ENCODE results near the gene EHMT1. TPM values are rescaled to one million over a fixed set of nuclear protein-coding genes. Genes with fewer than 3 reads are reported as not detected.
"Not testable (repeated sequence)": the region's sequence is repeated elsewhere in the genome, so short reads cannot be mapped to it uniquely, and the experiment has no call there.

The EHMT1 gene
- polyA plus RNA-seq, 2 of the 4 experiments (the other 2 are of a cell fraction) = 41.3 to 48.0 TPM

GRCh38 chr9:137734181-137734580, 115.4 kb downstream of the EHMT1 start:
- DNase-seq (ENCODE audit: low read depth in 1 of 2, low spot score in 1 of 2) (no peak), FAIRE-seq (no peak), ATAC-seq (no peak)
- 93% methylated on average over 2 of the region's 2 CpGs for WGBS (ENCODE audit: missing lambda C conversion rate)
- no peaks in the 10 kb centered on the region for H3K4me1 ChIP-seq
- H3K27ac ChIP-seq = no peak overlapping the region
- POLR2A ChIA-PET = no interaction called here
- no peak overlapping the region for H3K4me2 ChIP-seq
- no peak for TF ChIP-seq MYC (IDR thresholded peaks at IDR 0.05; ENCODE audit: borderline replicate concordance, low read length)
- TF ChIP-seq, protein P1, sequence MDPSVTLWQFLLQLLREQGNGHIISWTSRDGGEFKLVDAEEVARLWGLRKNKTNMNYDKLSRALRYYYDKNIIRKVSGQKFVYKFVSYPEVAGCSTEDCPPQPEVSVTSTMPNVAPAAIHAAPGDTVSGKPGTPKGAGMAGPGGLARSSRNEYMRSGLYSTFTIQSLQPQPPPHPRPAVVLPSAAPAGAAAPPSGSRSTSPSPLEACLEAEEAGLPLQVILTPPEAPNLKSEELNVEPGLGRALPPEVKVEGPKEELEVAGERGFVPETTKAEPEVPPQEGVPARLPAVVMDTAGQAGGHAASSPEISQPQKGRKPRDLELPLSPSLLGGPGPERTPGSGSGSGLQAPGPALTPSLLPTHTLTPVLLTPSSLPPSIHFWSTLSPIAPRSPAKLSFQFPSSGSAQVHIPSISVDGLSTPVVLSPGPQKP (IDR thresholded peaks at IDR 0.05; ENCODE audit: low read depth, low read length) = no peak
- TF ChIP-seq, protein P2, sequence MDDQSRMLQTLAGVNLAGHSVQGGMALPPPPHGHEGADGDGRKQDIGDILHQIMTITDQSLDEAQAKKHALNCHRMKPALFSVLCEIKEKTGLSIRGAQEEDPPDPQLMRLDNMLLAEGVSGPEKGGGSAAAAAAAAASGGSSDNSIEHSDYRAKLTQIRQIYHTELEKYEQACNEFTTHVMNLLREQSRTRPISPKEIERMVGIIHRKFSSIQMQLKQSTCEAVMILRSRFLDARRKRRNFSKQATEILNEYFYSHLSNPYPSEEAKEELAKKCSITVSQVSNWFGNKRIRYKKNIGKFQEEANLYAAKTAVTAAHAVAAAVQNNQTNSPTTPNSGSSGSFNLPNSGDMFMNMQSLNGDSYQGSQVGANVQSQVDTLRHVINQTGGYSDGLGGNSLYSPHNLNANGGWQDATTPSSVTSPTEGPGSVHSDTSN (IDR thresholded peaks at IDR 0.05) = no peak
- TF ChIP-seq BCL3 (IDR thresholded peaks at IDR 0.05) = no peak
- no peak for TF ChIP-seq SREBF2 (IDR thresholded peaks at IDR 0.05)
- TF ChIP-seq ZNF302 (CRISPR knock-in tag; IDR thresholded peaks at IDR 0.05) = no peak
- TF ChIP-seq MAX (IDR thresholded peaks at IDR 0.05) = no peak
- TF ChIP-seq POLR2A (IDR thresholded peaks at IDR 0.05; ENCODE audit: low read length) = no peak
- TF ChIP-seq MAFK (IDR thresholded peaks at IDR 0.05; ENCODE audit: partially characterized antibody) = no peak
- TF ChIP-seq NR3C1 (IDR thresholded peaks at IDR 0.05) = no peak
- TF ChIP-seq HDAC2 (IDR thresholded peaks at IDR 0.05) = no peak
- no peak for TF ChIP-seq JUNB (IDR thresholded peaks at IDR 0.05)
- TF ChIP-seq HEYL (CRISPR knock-in tag; IDR thresholded peaks at IDR 0.05) = no peak
- peaks cover 28% of the 10 kb centered on the region for H3K9me3 ChIP-seq
- no peak overlapping the region for H3K4me3 ChIP-seq
- CTCF ChIA-PET = interaction anchor here (1.0 to 2.3 kb wide), 3 partner anchors 9 to 61 kb away, joined by 3 to 7 read pairs (median 3); no protein-coding TSS in a partner anchor

DNA sequence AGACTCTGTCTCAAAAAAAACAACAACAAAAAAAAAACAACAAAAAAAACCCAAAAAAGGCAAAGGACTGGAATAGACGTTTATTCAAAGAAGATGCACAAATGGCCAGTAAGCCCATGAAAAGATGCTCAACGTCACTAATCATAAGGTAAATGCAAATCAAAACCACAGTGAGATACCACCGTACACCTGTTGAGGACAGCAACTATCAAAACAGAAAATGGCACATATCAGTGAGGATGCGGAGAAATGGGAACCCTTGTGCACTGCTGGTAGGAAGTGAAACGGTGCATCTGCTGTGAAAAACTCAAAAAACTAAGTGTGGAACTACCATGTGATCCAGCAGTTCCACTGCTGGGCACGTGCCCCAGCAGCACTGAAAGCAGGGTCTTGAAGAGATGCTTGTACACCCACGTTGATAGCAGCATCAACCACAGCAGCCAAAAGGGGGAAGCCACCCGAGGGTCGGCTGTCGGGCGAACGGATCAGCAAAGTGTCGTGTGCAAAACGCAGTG, 119.4 kb downstream of the EHMT1 start:
- H3K27ac ChIP-seq; ATAC-seq; H3K4me1 ChIP-seq; DNase-seq (ENCODE audit: low read depth in 1 of 2, low spot score in 1 of 2); CTCF ChIA-PET; POLR2A ChIA-PET; H3K4me3 ChIP-seq; H3K4me2 ChIP-seq; FAIRE-seq: not testable (repeated sequence)
- H3K9me3 ChIP-seq = peaks cover 17% of the 10 kb centered on the region
- 92% methylated on average over 7 of the region's 14 CpGs for WGBS (ENCODE audit: missing lambda C conversion rate)

GRCh38 chr9:137738703-137739102, 119.9 kb downstream of the EHMT1 start:
- H3K9me3 ChIP-seq = peaks cover 12% of the 10 kb centered on the region
- no peaks in the 10 kb centered on the region for H3K4me1 ChIP-seq
- DNase-seq (ENCODE audit: low read depth in 1 of 2, low spot score in 1 of 2) (no peak), FAIRE-seq (no peak), ATAC-seq (no peak)
- POLR2A ChIA-PET = no interaction called here
- no peak for TF ChIP-seq MAX (IDR thresholded peaks at IDR 0.05)
- no peak for TF ChIP-seq ZFP36 (IDR thresholded peaks at IDR 0.05; ENCODE audit: borderline replicate concordance, partially characterized antibody)
- TF ChIP-seq CHD2 (IDR thresholded peaks at IDR 0.05; ENCODE audit: low read length, partially characterized antibody) = no peak
- 91% methylated on average over 10 of the region's 11 CpGs for WGBS (ENCODE audit: missing lambda C conversion rate)
- CTCF ChIA-PET = interaction anchor here (1.4 kb wide), 1 partner anchor 12 kb away, joined by 3 read pairs; no protein-coding TSS in a partner anchor
- H3K4me3 ChIP-seq = no peak overlapping the region
- H3K4me2 ChIP-seq = no peak overlapping the region
- H3K27ac ChIP-seq = no peak overlapping the region

Measured in A549 (cell line).